GM19035 (cell line): ENCODE data around the gene ADGRE2.

Experiments
- ATAC-seq: cut with Tn5 transposase; IDR thresholded peaks from one replicate; pipeline ENCODE4 v1.9.1; 2021; ENCODE audit not compliant: unreplicated experiment

Gene ADGRE2

DNA sequence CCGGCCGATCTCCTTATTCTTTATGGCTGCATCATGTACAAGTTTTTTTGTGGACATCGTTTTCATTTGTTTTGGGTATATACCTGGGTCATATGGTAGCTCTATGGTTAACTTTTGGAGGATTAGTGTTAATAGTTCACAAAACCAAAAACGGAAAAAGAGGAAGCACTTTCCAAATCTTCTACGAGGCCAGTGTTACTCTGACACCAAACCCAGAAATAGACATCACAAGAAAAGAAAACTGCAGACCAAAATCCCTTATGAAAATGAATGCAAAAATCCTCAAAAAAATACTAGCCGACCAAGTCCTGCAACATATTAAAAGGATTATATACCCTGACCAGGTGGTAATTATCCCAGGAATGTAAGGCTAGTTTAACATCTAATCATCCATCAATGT is 29.8 kb downstream of the ADGRE2 start:
- ATAC-seq, result no peak

DNA sequence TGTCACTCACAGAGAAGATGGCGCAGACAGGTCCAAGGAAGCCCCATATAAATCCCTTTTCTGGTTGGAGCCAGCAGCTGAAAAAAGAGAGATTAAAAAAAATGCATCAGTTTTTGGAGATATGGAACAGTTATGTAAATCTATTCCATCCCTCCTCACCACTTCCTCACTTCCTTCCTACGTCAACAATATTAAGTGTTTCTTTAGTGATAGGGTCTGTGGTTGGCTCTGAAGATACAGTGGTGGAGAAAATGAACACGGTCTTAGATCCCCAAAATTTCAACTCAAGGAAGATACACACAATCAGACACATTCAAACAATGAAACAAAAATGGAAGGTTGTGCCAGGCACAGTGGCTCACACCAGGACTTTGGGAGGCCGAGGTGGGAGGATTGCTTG is 31.5 kb downstream of the ADGRE2 start:
- no peak for ATAC-seq

DNA sequence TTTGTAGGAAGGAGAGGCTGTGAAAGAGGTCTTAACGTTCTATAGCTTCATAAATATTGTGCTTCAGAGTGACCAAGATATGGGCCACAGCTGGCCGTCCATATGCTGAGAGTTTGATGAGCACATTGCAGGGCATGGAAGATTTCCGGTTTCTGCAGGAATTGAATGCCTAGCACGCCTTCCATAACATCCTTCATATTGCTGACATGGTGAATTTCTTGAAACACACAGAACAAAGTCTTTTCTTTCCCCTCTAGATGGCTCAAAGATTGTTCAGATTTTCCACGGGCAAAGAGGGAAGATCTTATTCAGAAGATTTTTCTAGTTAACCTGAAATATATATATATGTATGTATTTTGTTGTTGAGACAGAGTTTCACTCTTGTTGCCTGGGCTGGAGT is 42.4 kb downstream of the ADGRE2 start:
- ATAC-seq, result no peak

DNA sequence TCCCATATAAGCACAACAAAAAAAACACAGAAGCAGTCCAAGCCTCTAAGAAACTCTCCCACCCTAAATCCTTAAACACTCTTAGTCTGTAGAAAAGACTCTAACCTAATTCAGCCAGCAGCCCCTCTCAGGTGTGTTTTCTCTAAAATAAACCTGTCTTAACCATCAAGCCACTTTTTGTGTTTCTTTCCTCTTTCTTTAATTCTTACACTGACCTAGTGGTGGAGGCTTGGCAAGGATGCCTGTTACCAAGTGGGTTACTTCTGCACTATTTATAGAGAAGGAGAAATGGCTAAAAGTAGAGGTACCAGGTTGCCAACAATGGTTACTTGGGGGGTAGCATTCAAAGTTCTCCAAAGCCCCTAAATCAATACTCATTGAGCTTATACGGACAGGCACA is 44.8 kb downstream of the ADGRE2 start:
- no peak for ATAC-seq

DNA sequence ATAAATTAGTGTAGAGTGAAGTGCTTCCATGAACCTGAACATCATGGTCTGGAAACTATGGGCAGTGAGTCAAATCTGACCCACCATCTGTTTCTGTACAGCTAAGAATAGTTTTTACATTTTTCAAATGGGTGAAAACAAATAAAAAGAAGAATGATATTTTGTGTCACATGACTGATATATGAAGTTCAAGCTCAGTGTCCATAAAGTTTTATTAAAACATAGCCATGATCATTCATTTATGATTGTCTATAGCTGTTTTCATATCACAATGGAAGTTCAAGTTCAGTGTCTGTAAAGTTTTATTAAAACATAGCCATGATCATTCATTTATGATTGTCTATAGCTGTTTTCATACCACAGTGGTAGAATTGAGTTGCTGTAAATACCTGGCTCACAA is 45.9 kb downstream of the ADGRE2 start:
- no peak for ATAC-seq

DNA sequence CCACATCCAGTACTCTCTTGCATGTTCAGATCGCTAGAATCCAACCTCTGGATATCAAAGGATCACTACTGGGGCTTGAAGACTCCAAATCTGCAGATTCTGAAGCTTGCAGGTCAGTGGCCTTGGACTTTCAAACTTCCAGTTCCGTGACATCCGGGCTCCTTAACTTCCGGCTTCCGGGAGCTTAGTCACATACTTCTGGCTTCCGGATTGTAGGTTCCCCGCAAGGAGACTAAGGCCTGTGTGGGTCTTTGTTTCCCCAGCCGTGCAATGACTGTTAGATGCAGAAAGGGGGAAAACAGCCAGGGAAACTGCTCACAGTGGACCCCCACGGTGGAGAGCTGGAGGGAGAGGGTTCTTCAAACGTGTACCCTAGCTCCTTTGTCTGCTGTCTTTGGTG is 47.2 kb downstream of the ADGRE2 start:
- no peak for ATAC-seq

DNA sequence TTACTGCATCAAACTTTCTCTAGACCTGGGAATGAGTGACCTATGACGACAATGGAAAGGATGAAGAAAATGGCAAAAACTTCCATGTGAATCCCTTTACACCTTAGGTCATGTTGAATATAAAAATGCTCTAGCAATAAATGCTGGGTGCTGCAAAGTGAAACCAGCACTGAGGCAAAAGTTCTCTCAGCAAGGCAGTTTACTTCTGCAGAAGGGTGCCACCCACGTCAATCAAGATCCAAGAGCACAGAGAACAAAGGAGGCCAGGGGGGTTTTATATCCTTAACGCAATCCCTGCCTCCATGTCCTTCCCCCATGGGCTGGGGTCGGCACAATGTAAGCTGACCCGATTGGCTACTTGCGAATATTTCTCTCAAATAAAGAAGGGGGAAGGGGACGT is 49.8 kb downstream of the ADGRE2 start:
- no peak for ATAC-seq

DNA sequence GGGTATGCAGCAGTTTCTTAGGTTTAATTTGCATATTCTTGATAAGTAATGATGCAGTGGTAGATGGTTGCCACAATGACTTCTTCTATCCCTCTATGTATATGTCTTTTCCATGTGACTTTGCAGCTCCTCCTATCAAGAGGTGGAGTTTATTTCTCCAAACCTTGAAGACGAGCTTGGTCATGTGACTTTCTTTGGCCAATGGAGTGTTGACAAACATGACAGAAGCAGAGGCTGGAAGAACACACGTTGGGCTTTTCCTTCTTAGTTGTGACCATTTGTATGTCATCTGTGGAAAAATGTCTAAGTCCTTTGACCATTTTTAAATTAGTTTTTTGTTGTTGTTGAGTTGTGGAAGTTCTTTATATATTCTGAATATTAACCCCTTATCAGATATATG is 56.2 kb downstream of the ADGRE2 start:
- no peak for ATAC-seq

DNA sequence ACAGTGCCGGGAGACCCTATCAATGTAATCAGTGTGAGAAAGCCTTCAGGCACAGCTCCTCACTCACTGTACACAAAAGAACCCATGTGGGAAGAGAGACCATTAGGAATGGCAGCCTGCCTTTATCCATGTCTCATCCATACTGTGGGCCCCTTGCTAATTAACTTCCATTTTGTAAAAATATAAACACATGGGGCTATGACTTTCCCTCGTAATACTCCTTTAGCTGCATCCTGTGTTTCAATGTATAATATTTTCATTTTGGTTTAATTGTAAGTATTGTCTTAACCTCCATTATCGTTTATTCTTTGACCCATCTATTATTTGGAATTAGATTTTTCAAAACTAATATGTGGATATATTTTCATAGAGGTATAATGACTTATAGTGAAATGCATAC is 59.2 kb downstream of the ADGRE2 start:
- no peak for ATAC-seq

DNA sequence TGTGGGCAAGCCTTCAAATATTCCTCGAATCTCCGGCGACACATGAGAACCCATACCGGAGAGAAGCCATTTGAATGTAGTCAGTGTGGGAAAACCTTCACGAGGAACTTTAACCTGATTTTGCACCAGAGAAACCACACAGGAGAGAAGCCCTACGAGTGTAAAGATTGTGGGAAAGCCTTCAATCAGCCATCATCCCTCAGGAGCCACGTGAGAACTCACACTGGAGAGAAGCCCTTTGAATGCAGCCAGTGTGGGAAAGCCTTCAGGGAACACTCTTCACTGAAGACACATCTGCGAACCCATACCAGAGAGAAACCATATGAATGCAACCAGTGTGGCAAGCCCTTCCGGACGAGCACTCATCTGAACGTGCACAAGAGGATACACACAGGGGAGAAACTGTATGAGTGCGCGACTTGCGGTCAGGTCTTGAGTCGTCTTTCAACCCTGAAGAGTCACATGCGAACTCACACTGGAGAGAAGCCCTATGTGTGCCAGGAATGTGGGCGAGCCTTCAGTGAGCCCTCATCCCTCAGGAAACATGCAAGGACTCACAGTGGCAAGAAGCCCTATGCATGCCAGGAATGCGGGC is 59.7 kb downstream of the ADGRE2 start:
- ATAC-seq, result no peak

DNA sequence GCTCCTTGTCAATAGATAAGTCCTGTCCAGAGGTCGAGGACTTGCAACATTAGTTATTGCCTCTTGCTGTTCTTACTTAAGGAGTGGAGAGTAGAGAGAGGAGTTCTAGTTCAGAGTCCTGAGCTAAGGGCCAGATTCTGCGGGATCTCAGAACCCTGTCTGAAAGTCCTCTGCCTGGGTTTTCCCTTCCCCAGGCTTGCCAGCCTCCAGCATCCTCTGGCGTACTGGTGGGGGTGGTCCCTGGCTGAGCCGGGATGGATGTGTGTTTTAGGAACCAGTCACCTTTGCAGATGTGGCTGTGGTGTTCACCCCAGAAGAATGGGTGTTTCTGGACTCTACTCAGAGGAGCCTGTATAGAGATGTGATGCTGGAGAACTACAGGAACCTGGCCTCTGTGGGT is 62.5 kb downstream of the ADGRE2 start:
- no peak for ATAC-seq

DNA sequence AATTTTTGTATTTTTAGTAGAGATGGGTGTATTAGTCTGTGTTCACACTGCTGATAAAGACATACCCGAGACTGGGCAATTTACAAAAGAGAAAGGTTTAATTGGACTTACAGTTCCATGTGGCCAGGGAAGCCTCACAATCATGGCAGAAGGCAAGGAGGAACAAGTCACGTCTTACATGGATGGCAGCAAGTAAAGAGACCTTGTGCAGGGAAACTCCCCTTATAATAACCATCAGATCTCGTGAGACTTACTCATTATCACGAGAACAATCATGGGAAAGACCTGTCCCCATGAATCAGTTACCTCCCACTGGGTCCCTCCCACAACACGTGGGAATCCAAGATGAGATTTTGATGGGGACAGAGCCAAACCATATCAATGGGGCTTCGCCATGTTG is 73.9 kb downstream of the ADGRE2 start:
- ATAC-seq, result no peak

DNA sequence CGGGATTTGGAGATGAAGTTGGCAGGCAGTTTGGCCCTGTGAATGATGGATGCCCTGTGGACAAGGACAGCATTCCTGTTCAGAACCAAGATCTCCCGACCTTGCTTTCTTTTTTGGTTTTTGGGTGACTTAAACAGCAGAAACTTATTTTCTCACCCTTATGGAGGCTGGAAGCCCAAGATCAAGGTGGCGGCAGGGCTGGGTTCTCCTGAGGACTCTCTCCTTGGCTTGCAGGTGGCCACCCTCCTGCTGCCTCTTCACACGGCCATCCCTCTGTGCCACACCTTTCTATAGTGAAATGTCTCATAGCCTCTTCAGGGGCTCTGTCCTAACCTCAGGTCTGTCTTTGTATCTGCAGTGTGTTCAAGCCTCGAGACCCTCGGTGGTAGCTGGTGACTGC is 74.5 kb downstream of the ADGRE2 start:
- no peak for ATAC-seq

DNA sequence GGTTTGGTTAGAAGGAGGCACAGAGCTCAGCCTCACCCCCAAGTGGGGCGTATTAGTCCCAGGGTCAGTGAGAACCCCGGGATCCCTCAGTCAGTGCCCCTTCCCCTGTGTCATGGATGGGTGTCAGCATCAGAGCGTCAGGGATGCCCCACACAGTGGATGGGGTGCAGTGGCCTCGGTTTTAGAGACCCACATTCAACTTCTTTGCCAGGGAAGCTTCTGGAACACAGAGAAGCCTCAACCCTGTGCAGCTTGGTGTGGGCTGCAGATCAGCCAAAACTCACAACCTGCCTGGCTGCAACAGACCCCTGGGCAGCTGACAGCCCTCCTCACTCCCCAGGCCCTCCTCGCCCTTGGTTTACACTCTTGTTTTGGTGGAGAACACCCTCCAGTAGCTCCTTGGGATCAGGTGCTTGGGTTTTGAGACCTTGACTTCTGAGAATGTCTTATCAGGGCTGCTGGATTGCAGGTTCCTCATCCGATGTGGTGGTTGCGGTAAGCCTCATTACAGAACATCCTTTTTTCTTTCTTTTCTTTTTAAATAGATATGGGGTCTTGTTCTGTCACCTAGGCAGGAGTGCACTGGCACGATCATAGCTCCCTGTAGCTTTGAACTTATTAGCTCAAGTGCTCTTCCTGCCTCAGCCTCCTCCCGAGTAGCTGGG is 77.5 kb downstream of the ADGRE2 start:
- no peak for ATAC-seq

DNA sequence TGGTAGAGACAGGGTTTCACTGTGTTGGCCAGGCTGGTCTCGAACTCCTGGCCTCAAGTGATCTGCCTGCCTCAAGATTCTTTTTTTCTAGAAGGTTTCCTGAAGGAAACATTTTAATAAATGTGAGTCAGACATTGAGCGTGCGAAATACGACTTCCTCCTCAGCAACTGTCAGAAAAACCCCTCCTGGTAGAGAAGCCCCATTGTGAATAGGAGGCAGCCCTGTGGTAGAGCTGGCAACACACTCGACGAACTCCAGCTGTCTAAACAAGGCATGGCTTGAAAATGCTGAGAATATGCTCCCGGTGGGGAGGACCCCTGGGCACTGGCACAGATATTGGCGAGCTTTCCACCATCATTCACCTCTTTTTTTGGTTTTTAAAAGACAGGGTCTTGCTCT is 78.7 kb downstream of the ADGRE2 start:
- no peak for ATAC-seq

DNA sequence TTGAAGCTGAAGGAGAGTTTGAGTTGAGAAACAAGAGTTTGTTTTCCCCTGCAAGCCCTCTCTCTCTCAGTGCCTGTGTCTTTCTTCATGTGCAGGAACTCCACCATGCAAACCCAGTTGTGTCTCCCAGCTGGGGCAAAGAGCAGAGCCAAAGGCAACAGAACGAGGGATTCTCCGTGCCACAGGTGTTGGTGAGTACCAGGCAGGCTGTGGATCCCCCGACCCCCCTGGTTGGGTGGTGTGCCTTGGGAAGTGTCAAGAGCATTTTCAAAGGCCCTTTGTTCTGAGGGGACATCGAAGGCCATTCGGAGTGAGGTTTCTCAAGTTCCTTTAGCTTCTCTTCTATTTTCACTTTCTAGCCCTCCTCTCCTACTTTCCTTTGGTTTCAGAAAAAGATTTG is 82.9 kb downstream of the ADGRE2 start:
- ATAC-seq, result no peak

DNA sequence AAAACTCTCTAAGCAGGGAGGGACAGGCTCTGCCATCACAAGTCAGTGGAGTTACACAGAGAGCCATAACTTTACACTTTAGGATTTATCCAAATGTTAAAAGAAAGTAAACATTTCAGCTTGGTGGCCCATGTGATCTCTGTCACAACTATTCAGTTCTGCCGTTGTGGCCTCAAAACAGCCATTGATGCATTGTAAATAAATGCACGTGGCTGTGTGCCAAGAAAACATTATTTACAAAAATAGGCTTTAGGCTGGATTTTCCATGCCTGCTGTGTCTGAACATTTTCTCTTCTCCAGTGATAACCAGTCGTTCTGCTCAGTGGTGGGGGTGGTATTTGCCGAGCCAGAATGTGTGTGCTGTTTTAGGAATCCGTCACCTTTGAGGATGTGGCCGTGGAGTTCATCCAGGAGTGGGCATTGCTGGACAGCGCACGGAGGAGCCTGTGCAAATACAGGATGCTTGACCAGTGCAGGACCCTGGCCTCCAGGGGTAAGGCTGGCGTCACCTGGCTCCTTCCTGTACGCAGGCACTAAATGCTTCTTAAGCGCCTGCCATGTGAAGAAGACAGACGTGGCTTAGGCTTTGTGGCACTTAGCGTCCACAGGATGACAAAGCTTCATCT is 83.6 kb downstream of the ADGRE2 start:
- ATAC-seq, result no peak

DNA sequence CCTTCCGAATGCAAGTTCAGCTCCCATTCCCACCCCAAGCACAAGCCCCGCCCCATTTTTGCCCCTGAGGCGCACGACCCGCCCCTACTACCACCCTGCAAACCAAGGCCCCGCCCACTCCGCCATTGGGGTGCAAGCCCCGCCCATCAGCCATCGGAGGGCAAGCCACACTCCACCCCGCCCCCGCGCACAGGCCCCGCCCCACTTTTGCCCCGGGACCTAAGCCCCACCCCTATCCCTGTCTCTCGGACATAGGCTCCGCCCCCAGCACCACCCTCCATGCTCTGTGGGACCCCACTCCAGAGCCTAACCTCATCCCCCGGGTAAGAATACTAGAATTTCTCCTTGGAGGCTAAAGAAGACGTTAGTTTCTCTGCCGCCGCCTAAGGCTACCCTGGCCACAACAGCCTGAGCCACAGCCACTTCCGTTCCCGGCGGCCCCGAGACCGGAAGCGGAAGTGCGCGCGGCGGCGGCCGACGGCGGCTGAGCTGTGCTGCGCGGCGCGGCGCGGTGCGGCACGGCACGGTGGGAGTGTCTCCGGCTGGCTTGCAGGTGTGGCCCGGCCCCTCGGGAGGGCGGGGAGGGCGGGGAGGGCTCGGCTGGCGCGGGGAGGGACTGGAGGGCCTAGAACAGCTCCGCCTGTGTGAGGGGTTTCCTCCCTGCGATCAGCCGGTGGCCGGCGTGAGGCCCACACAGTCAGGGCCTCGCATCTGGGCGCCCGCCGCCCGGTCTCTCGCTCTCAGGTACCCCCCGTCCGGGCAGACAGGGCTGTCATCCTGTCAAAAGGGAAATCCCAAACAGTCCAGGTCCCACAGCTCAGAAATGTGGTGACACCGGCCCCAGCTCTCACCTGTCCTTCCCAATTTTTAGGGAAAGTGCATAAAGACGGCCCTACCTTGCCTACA is 88.5 kb downstream of the ADGRE2 start, which contains the start of gene ZNF333:
Gene ZNF333 (plus strand): TSS at position 451 of the 906 bp plus-strand sequence. CDS start 3,444 bp downstream, outside the sequence.
- peak; percentile 90 for ATAC-seq

DNA sequence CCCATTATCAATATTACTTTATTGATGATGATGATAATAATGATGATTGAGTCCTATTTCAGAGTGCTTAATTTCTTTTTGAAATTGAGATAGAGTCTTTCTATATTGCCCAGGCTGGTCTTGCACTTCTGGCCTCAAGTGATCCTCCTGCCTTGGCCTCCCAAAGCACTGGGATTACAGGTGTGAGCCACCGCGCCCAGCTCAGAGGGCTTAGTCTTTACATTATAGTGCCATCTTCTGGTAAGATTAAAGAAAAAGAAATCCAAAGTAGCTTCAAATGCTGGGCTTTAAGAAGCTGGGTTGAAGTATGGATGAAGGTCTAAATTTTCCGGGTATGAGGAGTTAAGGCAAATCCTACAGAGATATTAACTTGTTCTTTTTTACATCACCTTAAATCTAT is 91.9 kb downstream of the ADGRE2 start:
- no peak for ATAC-seq

DNA sequence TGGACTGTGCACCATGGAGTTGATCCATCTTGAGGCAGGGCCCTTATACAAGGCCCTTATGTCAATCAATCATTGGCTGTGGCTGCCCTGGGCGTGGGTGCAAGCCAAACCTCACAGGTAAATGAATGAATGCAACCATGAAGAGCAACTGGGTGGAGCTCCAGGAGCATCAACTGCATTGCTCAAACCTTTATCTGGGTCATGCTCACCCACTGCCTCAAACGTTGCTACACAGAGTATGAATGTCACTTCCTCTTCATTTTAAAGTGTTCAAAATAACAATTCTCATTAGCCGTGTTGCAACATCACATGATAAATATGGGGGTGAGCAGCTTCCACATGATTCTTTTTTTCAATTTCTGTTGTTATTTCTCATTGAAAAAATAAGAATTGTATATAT is 94.9 kb downstream of the ADGRE2 start:
- no peak for ATAC-seq
